Body of pancreas (tissue), 4 donors: ENCODE data around the gene TBL1XR1. TPM values are rescaled to one million over a fixed set of nuclear protein-coding genes. Genes with fewer than 3 reads are reported as not detected.

Experiments used
- ATAC-seq: fragments of 150-250 bp; one replicate; pipeline ENCODE4 v1.9.1; 2016
- DNase-seq, 4 donors: peaks; one replicate each; pipeline ENCODE4 v3.0.0-alpha.2; 2019
- H3K27ac ChIP-seq, 4 donors: fragments of 200-600 bp; sonication (generic); 1 replicate in 3 of 4; 2 replicates in 1 of 4; pipeline versions ENCODE4 v1.5.1 to v1.6.1; 2016 to 2019; ENCODE audit warnings: mild to moderate bottlenecking in 1 of 4, mixed read lengths in 1 of 4, moderate library complexity in 1 of 4
- H3K27me3 ChIP-seq, 2 donors: fragments of 200-600 bp; sonication (generic); one replicate each; pipeline ENCODE4 v1.6.0; 2016; ENCODE audit warnings: mild to moderate bottlenecking in 1 of 2
- H3K36me3 ChIP-seq, 2 donors: fragments of 200-600 bp; sonication (generic); replicated peaks in 1 of 2; 2 replicates each; pipeline ENCODE4 v1.5.1; 2016; ENCODE audit warnings: low read depth in 2 of 2; ENCODE audit not compliant: insufficient read depth in 1 of 2
- H3K4me1 ChIP-seq: fragments of 200-600 bp; sonication (generic); one replicate; pipeline ENCODE4 v1.6.0; 2016
- H3K4me3 ChIP-seq, 2 donors: fragments of 200-600 bp; sonication (generic); 1 replicate in 1 of 2; 2 replicates in 1 of 2; pipeline ENCODE4 v1.5.1; 2016 to 2019
- H3K9me3 ChIP-seq, 3 donors: fragments of 200-600 bp; sonication (generic); 1 replicate in 2 of 3; 2 replicates in 1 of 3; pipeline ENCODE4 v1.5.1; 2016
- POLR2A ChIP-seq, 3 donors: fragments of 450-650 bp; IDR thresholded peaks; one replicate each; pipeline ENCODE4 v1.6.1; 2016; ENCODE audit warnings: antibody characterized with exemption in 3 of 3, mild to moderate bottlenecking in 2 of 3
- WGBS, 2 donors: methylation state at CpG; one replicate each; pipeline ENCODE4 v1.1.5; 2017; 5-methylcytosine and 5-hydroxymethylcytosine counted together
- intact Hi-C: fragments of 100-400 bp; cut with DNase I; formaldehyde crosslinking; loops from one replicate; pipeline ENCODE4 v1.15.1; 2023
- total RNA-seq, 2 donors: library from RNA; depleted of rRNA; stranded (reverse); fragments of >200 nt; gene quantifications; one replicate each; pipeline ENCODE4 v1.1.0, GENCODE V29; 2016
- TF ChIP-seq, protein P1 (sequence below), 7 experiments: fragments of 450-650 bp in 4 of 7; fragments of 200-600 bp in 3 of 7; sonication (generic) in 3 of 7; IDR thresholded peaks; one replicate each; pipeline ENCODE4 v1.5.1; 2016 to 2019; ENCODE audit warnings: antibody characterized with exemption in 7 of 7

The TBL1XR1 gene
- total RNA-seq, 2 donors from 2014 or later: 34.3 to 57.9 TPM

DNA sequence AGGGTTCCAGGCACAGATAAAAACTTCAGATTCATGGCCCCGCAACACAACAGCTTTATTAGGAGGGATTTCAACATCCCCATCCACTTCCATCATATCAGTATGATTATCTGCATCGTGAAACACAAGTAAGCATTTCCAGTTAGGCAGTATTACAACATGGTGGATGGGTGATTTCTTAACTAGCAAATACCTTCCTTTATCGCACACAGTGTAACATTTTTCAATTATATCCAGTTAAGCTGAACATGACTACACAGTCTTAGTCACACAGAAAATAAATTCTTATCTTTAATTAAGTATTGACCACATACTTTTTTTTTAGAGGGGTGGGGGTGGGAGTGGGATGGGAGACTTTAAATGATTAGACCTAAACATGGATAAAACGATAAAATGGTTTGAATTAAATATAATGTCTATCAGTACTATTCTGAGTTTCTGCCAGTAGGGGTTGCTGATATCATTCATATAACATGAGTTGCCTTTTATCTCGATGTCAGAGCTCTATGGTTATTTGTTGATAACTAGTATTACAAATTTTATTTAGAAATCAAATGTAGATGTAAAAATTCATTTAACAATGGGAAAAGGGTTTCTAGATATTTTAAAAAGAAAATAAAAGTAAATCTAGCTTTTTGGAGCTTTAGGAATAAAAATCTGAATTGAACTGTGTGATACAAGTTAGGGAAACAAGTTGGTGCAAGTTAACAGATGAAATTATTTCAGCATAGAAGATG is 146.6 kb downstream of the TBL1XR1 start:
- DNase-seq: no peak
- 38 to 44% methylated on average over 5 of the region's 5 CpGs for WGBS, 2 donors

DNA sequence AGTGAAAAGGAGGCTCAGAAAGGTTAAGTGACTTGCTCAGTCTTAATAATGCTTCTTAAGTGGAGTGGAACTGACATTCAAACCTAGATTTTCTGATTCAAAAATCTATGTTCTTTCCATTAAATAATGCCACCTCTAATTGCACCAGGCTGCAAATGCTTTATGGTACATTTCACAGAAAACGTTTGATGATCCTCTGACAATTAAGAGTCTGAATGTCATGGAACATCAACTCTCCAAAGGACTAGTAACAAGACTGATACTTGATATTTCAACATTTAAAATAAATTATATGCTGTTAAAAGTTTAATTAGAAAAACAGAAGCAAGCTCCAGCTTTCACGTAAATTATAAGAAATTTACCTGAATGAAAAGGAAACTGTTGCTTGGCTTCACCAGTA is 151.5 kb downstream of the TBL1XR1 start:
- no peak for ATAC-seq
- Histone ChIP-seq H3K36me3 (peaks cover 0 to 16% of the 10 kb centered on the region in 2 donors), H3K27ac (no peak overlapping the region), H3K4me3 (no peak overlapping the region), H3K4me1 (no peaks in the 10 kb centered on the region), H3K27me3 (no peaks in the 10 kb centered on the region), H3K9me3 (no peaks in the 10 kb centered on the region)
- intact Hi-C loops: loop anchor here (10.0 kb wide), 1 partner anchor 309 kb away; no protein-coding TSS in a partner anchor
- TF ChIP-seq, protein P1, sequence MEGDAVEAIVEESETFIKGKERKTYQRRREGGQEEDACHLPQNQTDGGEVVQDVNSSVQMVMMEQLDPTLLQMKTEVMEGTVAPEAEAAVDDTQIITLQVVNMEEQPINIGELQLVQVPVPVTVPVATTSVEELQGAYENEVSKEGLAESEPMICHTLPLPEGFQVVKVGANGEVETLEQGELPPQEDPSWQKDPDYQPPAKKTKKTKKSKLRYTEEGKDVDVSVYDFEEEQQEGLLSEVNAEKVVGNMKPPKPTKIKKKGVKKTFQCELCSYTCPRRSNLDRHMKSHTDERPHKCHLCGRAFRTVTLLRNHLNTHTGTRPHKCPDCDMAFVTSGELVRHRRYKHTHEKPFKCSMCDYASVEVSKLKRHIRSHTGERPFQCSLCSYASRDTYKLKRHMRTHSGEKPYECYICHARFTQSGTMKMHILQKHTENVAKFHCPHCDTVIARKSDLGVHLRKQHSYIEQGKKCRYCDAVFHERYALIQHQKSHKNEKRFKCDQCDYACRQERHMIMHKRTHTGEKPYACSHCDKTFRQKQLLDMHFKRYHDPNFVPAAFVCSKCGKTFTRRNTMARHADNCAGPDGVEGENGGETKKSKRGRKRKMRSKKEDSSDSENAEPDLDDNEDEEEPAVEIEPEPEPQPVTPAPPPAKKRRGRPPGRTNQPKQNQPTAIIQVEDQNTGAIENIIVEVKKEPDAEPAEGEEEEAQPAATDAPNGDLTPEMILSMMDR (IDR thresholded peaks at IDR 0.05): no peak
- no peak for TF ChIP-seq POLR2A (IDR thresholded peaks at IDR 0.05)
- no peak for DNase-seq
- WGBS, 2 donors: 81 to 85% methylated on average over 2 of the region's 2 CpGs

More for the DNA sequence above, 146.6 kb downstream of the TBL1XR1 start:
- H3K4me1 ChIP-seq: no peaks in the 10 kb centered on the region
- TF ChIP-seq POLR2A (IDR thresholded peaks at IDR 0.05): no peak
- TF ChIP-seq, protein P1 (IDR thresholded peaks at IDR 0.05): peak; percentile 13 to 81 (median 69)
- H3K36me3 ChIP-seq: peaks cover 0 to 11% of the 10 kb centered on the region in 2 donors
- H3K27ac ChIP-seq: no peak overlapping the region
- H3K27me3 ChIP-seq: no peaks in the 10 kb centered on the region
- H3K4me3 ChIP-seq: no peak overlapping the region
- intact Hi-C loops: loop anchor here (10.0 kb wide), 1 partner anchor 144 kb away; the partner anchor contains the start of gene TBL1XR1
- ATAC-seq: peak; percentile 69
- H3K9me3 ChIP-seq: no peaks in the 10 kb centered on the region

DNA sequence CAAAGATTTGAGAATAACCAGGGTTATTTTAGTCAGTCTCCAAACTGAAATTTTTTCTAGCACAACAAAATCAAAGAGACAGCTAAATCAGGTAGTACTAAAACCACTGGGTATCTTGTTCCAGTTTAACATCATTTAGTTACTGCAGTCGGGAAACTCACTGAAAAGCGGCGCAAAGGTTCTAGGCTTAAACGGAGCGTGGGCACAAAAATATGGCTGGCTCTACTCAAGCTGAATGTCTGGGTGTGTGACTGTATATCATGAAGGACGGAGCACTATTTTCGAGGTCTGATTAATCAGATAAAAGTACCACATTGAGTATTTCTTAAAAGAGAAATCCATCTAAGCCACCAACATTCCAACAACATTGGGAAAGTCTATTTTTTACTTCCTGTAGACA is 152.1 kb downstream of the TBL1XR1 start:
- Histone ChIP-seq H3K27me3 (no peaks in the 10 kb centered on the region), H3K27ac (no peak overlapping the region), H3K4me3 (no peak overlapping the region), H3K9me3 (no peaks in the 10 kb centered on the region), H3K36me3 (peaks cover 0 to 16% of the 10 kb centered on the region in 2 donors), H3K4me1 (no peaks in the 10 kb centered on the region)
- WGBS, 2 donors: 92 to 94% methylated on average over 7 of the region's 7 CpGs
- intact Hi-C loops: loop anchor here (10.0 kb wide), 1 partner anchor 310 kb away; no protein-coding TSS in a partner anchor
- DNase-seq (no peak), ATAC-seq (no peak)
- TF ChIP-seq, protein P1 (IDR thresholded peaks at IDR 0.05): no peak
- TF ChIP-seq POLR2A (IDR thresholded peaks at IDR 0.05): no peak

DNA sequence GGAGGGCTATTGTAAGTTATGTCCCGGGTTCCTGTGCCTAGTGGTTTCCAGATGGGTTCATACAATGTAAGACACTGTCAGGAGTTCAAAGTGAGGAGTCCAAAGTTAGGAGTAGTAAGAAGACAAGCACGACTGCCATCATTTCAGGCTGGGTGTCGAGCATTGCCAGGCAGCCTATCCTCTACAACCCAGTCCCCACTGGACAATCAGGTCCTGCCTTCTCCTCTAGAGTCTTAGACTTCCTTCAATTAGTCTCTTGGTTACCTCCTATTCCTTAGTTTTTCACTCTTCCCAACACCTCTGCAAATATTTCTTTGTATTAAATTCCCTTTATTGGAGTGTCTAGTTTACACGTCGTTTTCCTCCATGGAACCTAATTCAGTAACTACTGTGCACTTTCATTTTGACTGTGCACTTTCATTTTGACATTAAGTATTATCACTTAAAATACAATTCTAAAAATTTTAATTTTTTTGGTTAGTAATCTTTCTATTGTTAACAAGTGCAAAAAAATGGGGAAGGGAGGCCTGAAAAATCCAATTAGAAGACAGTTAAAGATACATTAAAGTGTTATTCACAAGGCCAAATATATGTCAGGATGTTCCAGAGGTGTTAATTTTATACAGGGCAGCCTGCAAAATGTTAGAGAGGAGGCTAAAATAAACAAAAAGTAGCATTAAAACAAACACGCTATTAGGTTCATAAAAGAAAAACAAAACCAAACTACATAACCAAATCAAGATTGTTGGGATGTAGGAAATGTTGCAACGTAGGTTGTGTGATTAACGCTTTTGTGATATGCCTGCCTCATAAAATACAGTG is 155.3 kb downstream of the TBL1XR1 start:
- no peaks in the 10 kb centered on the region for H3K4me1 ChIP-seq
- H3K36me3 ChIP-seq: peaks cover 0 to 13% of the 10 kb centered on the region in 2 donors
- no peak overlapping the region for H3K27ac ChIP-seq
- H3K9me3 ChIP-seq: no peaks in the 10 kb centered on the region
- H3K4me3 ChIP-seq: no peak overlapping the region
- ATAC-seq: no peak
- intact Hi-C loops: loop anchor here (10.0 kb wide), 1 partner anchor 313 kb away; no protein-coding TSS in a partner anchor
- 89 to 94% methylated on average over 8 of the region's 8 CpGs for WGBS, 2 donors
- no peaks in the 10 kb centered on the region for H3K27me3 ChIP-seq
- TF ChIP-seq POLR2A (IDR thresholded peaks at IDR 0.05): no peak
- TF ChIP-seq, protein P1 (IDR thresholded peaks at IDR 0.05): no peak
- no peak for DNase-seq
